Gastroesophageal sphincter (tissue), 3 donors: Measurements from ENCODE around the gene NFYA.

Experiments
- EP300 ChIP-seq: sonication (generic); formaldehyde crosslinking; IDR thresholded peaks from one replicate; pipeline ENCODE4 v1.6.1; 2017; ENCODE audit warnings: antibody characterized with exemption, mild to moderate bottlenecking
- POLR2A ChIP-seq, 2 donors: fragments of 450-650 bp; IDR thresholded peaks; one replicate each; pipeline ENCODE4 v1.6.1; 2017; ENCODE audit warnings: antibody characterized with exemption in 2 of 2, mild to moderate bottlenecking in 2 of 2, moderate library complexity in 1 of 2
- POLR2AphosphoS5 ChIP-seq: sonication (generic); formaldehyde crosslinking; IDR thresholded peaks from one replicate; pipeline ENCODE4 v1.6.1; 2017; ENCODE audit warnings: antibody characterized with exemption
- TF ChIP-seq, protein P1 (sequence below), 4 experiments: fragments of 200-600 bp in 2 of 4; fragments of 450-650 bp in 2 of 4; sonication (generic) in 1 of 4; IDR thresholded peaks; one replicate each; pipeline ENCODE4 v1.5.1; 2017 to 2019; ENCODE audit warnings: antibody characterized with exemption in 4 of 4, mild to moderate bottlenecking in 2 of 4, moderate library complexity in 2 of 4

GRCh38 chr6:41119508-41119907 is 46.7 kb downstream of the NFYA start:
- TF ChIP-seq, protein P1, sequence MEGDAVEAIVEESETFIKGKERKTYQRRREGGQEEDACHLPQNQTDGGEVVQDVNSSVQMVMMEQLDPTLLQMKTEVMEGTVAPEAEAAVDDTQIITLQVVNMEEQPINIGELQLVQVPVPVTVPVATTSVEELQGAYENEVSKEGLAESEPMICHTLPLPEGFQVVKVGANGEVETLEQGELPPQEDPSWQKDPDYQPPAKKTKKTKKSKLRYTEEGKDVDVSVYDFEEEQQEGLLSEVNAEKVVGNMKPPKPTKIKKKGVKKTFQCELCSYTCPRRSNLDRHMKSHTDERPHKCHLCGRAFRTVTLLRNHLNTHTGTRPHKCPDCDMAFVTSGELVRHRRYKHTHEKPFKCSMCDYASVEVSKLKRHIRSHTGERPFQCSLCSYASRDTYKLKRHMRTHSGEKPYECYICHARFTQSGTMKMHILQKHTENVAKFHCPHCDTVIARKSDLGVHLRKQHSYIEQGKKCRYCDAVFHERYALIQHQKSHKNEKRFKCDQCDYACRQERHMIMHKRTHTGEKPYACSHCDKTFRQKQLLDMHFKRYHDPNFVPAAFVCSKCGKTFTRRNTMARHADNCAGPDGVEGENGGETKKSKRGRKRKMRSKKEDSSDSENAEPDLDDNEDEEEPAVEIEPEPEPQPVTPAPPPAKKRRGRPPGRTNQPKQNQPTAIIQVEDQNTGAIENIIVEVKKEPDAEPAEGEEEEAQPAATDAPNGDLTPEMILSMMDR (IDR thresholded peaks at IDR 0.05): no peak
- TF ChIP-seq POLR2AphosphoS5 (no peak), POLR2A (IDR thresholded peaks at IDR 0.05) (no peak), EP300 (no peak)
